Ishikawa (cell line): ENCODE measurements around the gene SDK1.

Source experiments
- CEBPB ChIP-seq: IDR thresholded peaks from 2 replicates; pipeline ENCODE4 v1.6.1; 2012
- EP300 ChIP-seq: IDR thresholded peaks from 2 replicates; pipeline ENCODE4 v1.6.1; 2012; ENCODE audit warnings: borderline replicate concordance
- RAD21 ChIP-seq: IDR thresholded peaks from 2 replicates; pipeline ENCODE4 v1.6.1; 2012; ENCODE audit warnings: low read depth
- YY1 ChIP-seq: IDR thresholded peaks from 2 replicates; pipeline ENCODE4 v1.6.1; 2012; ENCODE audit warnings: low read depth
- TF ChIP-seq, protein P1 (sequence below): IDR thresholded peaks from 2 replicates; pipeline ENCODE4 v1.6.1; 2012; ENCODE audit warnings: low read depth, mild to moderate bottlenecking

DNA sequence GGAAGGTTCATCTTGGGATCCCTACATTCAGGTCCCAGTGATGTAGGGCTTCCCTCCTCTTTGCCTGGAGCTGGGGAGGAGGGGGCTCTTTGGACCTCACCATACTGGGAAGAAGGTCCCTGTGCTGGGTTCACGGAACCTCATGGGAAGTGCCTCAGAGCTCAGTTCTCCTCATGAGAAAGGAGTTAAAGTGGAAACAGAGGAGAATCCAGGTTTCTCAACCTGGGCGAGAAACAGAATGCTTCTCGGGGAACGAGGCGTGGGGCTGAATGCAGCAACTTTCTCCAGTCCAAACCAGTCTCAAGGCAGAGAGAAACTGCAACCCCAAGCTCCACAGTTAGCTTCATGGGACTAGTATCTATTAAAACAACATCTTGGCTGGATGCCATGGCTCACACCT is 998.4 kb downstream of the SDK1 start:
- TF ChIP-seq EP300 (no peak), YY1 (no peak), RAD21 (no peak), CEBPB (no peak)
- TF ChIP-seq, protein P1, sequence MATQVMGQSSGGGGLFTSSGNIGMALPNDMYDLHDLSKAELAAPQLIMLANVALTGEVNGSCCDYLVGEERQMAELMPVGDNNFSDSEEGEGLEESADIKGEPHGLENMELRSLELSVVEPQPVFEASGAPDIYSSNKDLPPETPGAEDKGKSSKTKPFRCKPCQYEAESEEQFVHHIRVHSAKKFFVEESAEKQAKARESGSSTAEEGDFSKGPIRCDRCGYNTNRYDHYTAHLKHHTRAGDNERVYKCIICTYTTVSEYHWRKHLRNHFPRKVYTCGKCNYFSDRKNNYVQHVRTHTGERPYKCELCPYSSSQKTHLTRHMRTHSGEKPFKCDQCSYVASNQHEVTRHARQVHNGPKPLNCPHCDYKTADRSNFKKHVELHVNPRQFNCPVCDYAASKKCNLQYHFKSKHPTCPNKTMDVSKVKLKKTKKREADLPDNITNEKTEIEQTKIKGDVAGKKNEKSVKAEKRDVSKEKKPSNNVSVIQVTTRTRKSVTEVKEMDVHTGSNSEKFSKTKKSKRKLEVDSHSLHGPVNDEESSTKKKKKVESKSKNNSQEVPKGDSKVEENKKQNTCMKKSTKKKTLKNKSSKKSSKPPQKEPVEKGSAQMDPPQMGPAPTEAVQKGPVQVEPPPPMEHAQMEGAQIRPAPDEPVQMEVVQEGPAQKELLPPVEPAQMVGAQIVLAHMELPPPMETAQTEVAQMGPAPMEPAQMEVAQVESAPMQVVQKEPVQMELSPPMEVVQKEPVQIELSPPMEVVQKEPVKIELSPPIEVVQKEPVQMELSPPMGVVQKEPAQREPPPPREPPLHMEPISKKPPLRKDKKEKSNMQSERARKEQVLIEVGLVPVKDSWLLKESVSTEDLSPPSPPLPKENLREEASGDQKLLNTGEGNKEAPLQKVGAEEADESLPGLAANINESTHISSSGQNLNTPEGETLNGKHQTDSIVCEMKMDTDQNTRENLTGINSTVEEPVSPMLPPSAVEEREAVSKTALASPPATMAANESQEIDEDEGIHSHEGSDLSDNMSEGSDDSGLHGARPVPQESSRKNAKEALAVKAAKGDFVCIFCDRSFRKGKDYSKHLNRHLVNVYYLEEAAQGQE, result no peak
